IMR-90 (cell line): ENCODE measurements around the gene ROCK2. TPM values are rescaled to one million over a fixed set of nuclear protein-coding genes. Genes with fewer than 3 reads are reported as not detected.

Source experiments
- ATAC-seq: fragments of 200-7000 bp; cut with Tn5 transposase; 2 replicates; pipeline ENCODE4 v1.9.1; 2020; ENCODE audit warnings: low read depth, mild to moderate bottlenecking, moderate library complexity
- BruUV-seq: library from RNA; stranded (reverse); fragments of 400-500 nt; replicated peaks from 2 replicates; lab custom pipeline; 2021; lab: Mats Ljungman, UMichigan
- CTCF ChIA-PET: fragments of 300-600 bp; formaldehyde crosslinking; extraction: SDS; loops from one replicate; lab custom pipeline; 2021; ENCODE audit warnings: antibody characterized with exemption; lab: Yijun Ruan, JAX
- POLR2A ChIA-PET: fragments of 300-600 bp; sonication (Branson Sonifier 250); formaldehyde crosslinking; loops from one replicate; lab custom pipeline; 2022; ENCODE audit warnings: antibody characterized with exemption; ENCODE audit not compliant: unreplicated experiment; lab: Charles Lee
- DNase-seq: peaks from one replicate; pipeline ENCODE4 v3.0.0; 2013
- H2AFZ ChIP-seq: replicated peaks from 2 replicates; pipeline ENCODE3; 2013; ENCODE audit warnings: low read length, mild to moderate bottlenecking; ENCODE audit not compliant: poor library complexity
- H2AK5ac ChIP-seq: 2 replicates; pipeline ENCODE4 v1.6.1; 2013; ENCODE audit warnings: low read depth, low read length, inconsistent platforms
- H2AK9ac ChIP-seq: replicated peaks from 2 replicates; pipeline ENCODE3; 2013; ENCODE audit warnings: mild to moderate bottlenecking, low read depth, low read length, moderate library complexity; ENCODE audit not compliant: poor library complexity
- H2BK120ac ChIP-seq: 2 replicates; pipeline ENCODE4 v1.6.1; 2013; ENCODE audit warnings: low read depth, low read length, inconsistent platforms
- H2BK15ac ChIP-seq: 3 replicates; pipeline ENCODE4 v1.6.1; 2013; ENCODE audit warnings: low read depth, low read length, inconsistent platforms
- H2BK20ac ChIP-seq: 2 replicates; pipeline ENCODE4 v1.6.1; 2013; ENCODE audit warnings: low read depth, mild to moderate bottlenecking, inconsistent platforms, low read length, moderate library complexity
- H2BK5ac ChIP-seq: 2 replicates; pipeline ENCODE4 v1.6.1; 2013; ENCODE audit warnings: mild to moderate bottlenecking, low read depth, low read length, inconsistent platforms; ENCODE audit not compliant: poor library complexity, severe bottlenecking
- H3K14ac ChIP-seq: replicated peaks from 2 replicates; pipeline ENCODE4 v1.6.1; 2013; ENCODE audit warnings: low read depth, low read length, inconsistent platforms
- H3K18ac ChIP-seq: 2 replicates; pipeline ENCODE4 v1.6.1; 2013; ENCODE audit warnings: low read depth, low read length, control low read depth
- H3K23ac ChIP-seq: 2 replicates; pipeline ENCODE4 v1.6.1; 2013; ENCODE audit warnings: low read depth, low read length, inconsistent platforms
- H3K27ac ChIP-seq: 2 replicates; pipeline ENCODE4 v1.5.1; 2013; ENCODE audit warnings: mild to moderate bottlenecking, control low read depth, low read length; ENCODE audit not compliant: insufficient read depth
- H3K27me3 ChIP-seq: 2 replicates; pipeline ENCODE4 v1.6.1; 2013; ENCODE audit warnings: low read length; ENCODE audit not compliant: control insufficient read depth, insufficient read depth
- H3K36me3 ChIP-seq: 2 replicates; pipeline ENCODE4 v1.6.1; 2013; ENCODE audit warnings: low read length, mixed read lengths; ENCODE audit not compliant: control insufficient read depth, insufficient read depth
- H3K4ac ChIP-seq: 2 replicates; pipeline ENCODE4 v1.6.1; 2013; ENCODE audit warnings: low read depth, low read length, inconsistent platforms
- H3K4me1 ChIP-seq: 2 replicates; pipeline ENCODE4 v1.6.1; 2013; ENCODE audit warnings: low read length, mixed read lengths; ENCODE audit not compliant: control insufficient read depth, insufficient read depth
- H3K4me2 ChIP-seq: 2 replicates; pipeline ENCODE4 v1.6.1; 2013; ENCODE audit warnings: low read depth, mild to moderate bottlenecking, control low read depth, low read length, moderate library complexity
- H3K4me3 ChIP-seq: 2 replicates; pipeline ENCODE4 v1.5.1; 2013; ENCODE audit warnings: low read depth, mild to moderate bottlenecking, control low read depth, low read length, moderate library complexity; ENCODE audit not compliant: insufficient read depth
- H3K56ac ChIP-seq: 2 replicates; pipeline ENCODE4 v1.6.1; 2013; ENCODE audit warnings: low read length, inconsistent platforms; ENCODE audit not compliant: insufficient read depth; ENCODE audit errors: extremely low read depth
- H3K79me1 ChIP-seq, 2 experiments: 2 replicates each; pipeline ENCODE4 v1.6.1; 2013; ENCODE audit warnings: low read length in 2 of 2, inconsistent platforms in 1 of 2, low read depth in 1 of 2
- H3K9ac ChIP-seq: 2 replicates; pipeline ENCODE4 v1.6.1; 2013; ENCODE audit warnings: low read depth, low read length, control low read depth
- H3K9me1 ChIP-seq: 2 replicates; pipeline ENCODE4 v1.6.1; 2013; ENCODE audit warnings: low read length, inconsistent platforms; ENCODE audit not compliant: insufficient read depth
- H3K9me3 ChIP-seq: 2 replicates; pipeline ENCODE4 v1.6.1; 2013; ENCODE audit warnings: low read length; ENCODE audit not compliant: control insufficient read depth, insufficient read depth
- H4K20me1 ChIP-seq: 2 replicates; pipeline ENCODE4 v1.6.1; 2013; ENCODE audit warnings: low read length, inconsistent platforms; ENCODE audit not compliant: insufficient read depth
- H4K5ac ChIP-seq: 2 replicates; pipeline ENCODE4 v1.6.1; 2013; ENCODE audit warnings: mild to moderate bottlenecking, low read depth, low read length, control low read depth
- H4K8ac ChIP-seq, 2 experiments: 2 replicates each; pipeline ENCODE4 v1.6.1; 2013; ENCODE audit warnings: low read depth in 2 of 2, low read length in 2 of 2, control low read depth in 1 of 2, inconsistent platforms in 1 of 2
- H4K91ac ChIP-seq: 2 replicates; pipeline ENCODE4 v1.6.1; 2013; ENCODE audit warnings: low read depth, low read length, inconsistent platforms; ENCODE audit not compliant: insufficient read depth
- BHLHE40 ChIP-seq: fragments of 150-350 bp; IDR thresholded peaks from 2 replicates; pipeline ENCODE4 v1.6.1; 2016; ENCODE audit warnings: mild to moderate bottlenecking, low read depth, low read length
- CEBPB ChIP-seq: IDR thresholded peaks from 2 replicates; pipeline ENCODE4 v1.6.1; 2012; ENCODE audit warnings: low read depth, low read length, improper control_type of control experiment
- CTCF ChIP-seq: conservative IDR thresholded peaks from 2 replicates; pipeline ENCODE4 v1.5.1; 2012; ENCODE audit warnings: mild to moderate bottlenecking, low read depth, low read length, improper control_type of control experiment
- ELK1 ChIP-seq: fragments of 150-350 bp; IDR thresholded peaks from 2 replicates; pipeline ENCODE4 v1.6.1; 2016; ENCODE audit warnings: low read depth, mild to moderate bottlenecking, low read length, moderate library complexity, borderline replicate concordance
- FOS ChIP-seq: fragments of 150-350 bp; IDR thresholded peaks from 2 replicates; pipeline ENCODE4 v1.6.1; 2016; ENCODE audit warnings: low read depth, low read length
- MAFK ChIP-seq: IDR thresholded peaks from 2 replicates; pipeline ENCODE4 v1.6.1; 2012; ENCODE audit warnings: low read depth, low read length, improper control_type of control experiment
- NFE2L2 ChIP-seq: fragments of 150-350 bp; IDR thresholded peaks from 2 replicates; pipeline ENCODE4 v1.6.1; 2016; ENCODE audit warnings: low read depth, mild to moderate bottlenecking, low read length
- POLR2A ChIP-seq: IDR thresholded peaks from 2 replicates; pipeline ENCODE4 v1.6.1; 2012; ENCODE audit warnings: mild to moderate bottlenecking, low read depth, low read length
- RAD21 ChIP-seq: IDR thresholded peaks from 2 replicates; pipeline ENCODE4 v1.6.1; 2012; ENCODE audit warnings: low read length, improper control_type of control experiment
- RFX5 ChIP-seq: IDR thresholded peaks from 2 replicates; pipeline ENCODE4 v1.8.0; 2012; ENCODE audit warnings: low read depth, mild to moderate bottlenecking, low read length, moderate library complexity
- USF2 ChIP-seq: fragments of 150-350 bp; IDR thresholded peaks from 2 replicates; pipeline ENCODE4 v1.6.1; 2017; ENCODE audit warnings: mild to moderate bottlenecking, antibody characterized with exemption, low read length, low read depth
- WGBS, 2 experiments: methylation state at CpG; one replicate each; pipeline versions ENCODE4 v1.1.5 to v1.1.7; 2013; ENCODE audit warnings: missing lambda C conversion rate in 2 of 2; ENCODE audit not compliant: insufficient read length in 1 of 2; ENCODE audit errors: extremely low coverage in 2 of 2; 5-methylcytosine and 5-hydroxymethylcytosine counted together
- dilution Hi-C: fragments of 300-500 bp; cut with HindIII; formaldehyde crosslinking; loops from one replicate; pipeline ENCODE4 v1.14.3; 2018; ENCODE audit warnings: low sequenced_read_pairs; ENCODE audit not compliant: unreplicated experiment
- in situ Hi-C: fragments of 300-500 bp; cut with MboI; formaldehyde crosslinking; loops from 3 replicates; pipeline ENCODE4 v1.14.3; 2019; ENCODE audit warnings: low sequenced_read_pairs, inconsistent platforms, mixed read lengths
- intact Hi-C: fragments of 100-400 bp; cut with micrococcal nuclease; formaldehyde crosslinking; loops from 2 replicates; pipeline ENCODE4 v1.10.0; 2022
- polyA plus RNA-seq, 3 experiments: library from polyadenylated mRNA; depleted of rRNA; stranded (reverse); fragments of >200 nt; gene quantifications; 2 replicates each; pipeline ENCODE4 v1.2.3, GENCODE V29; 2012; ENCODE audit warnings: low replicate concordance in 1 of 3
- total RNA-seq: library from RNA; depleted of rRNA; stranded (reverse); fragments of >200 nt; gene quantifications from 2 replicates; pipeline ENCODE4 v1.2.3, GENCODE V29; 2012

The ROCK2 gene
- total and polyA plus RNA-seq, 2 of the 4 experiments (the other 2 are of a cell fraction), result 9.0 to 28.3 TPM

GRCh38 chr2:11359865-11360264, 15.4 kb upstream of the ROCK2 start:
- H3K36me3 ChIP-seq, result no peaks in the 10 kb centered on the region
- no peak overlapping the region for H3K4ac ChIP-seq
- H4K8ac ChIP-seq, result no peak overlapping the region
- no peaks in the 10 kb centered on the region for H3K9me3 ChIP-seq
- H3K4me1 ChIP-seq, result peaks cover 9% of the 10 kb centered on the region
- no peak overlapping the region for H2BK120ac ChIP-seq
- H3K27ac ChIP-seq, result no peak overlapping the region
- no peak overlapping the region for H3K4me3 ChIP-seq
- H2BK5ac ChIP-seq, result no peak overlapping the region
- 100% methylated on average over 1 of the region's 8 CpGs; no CpG with 5 or more reads in 1 of the 2 experiments for WGBS, 2 experiments
- H3K27me3 ChIP-seq, result no peaks in the 10 kb centered on the region
- H3K23ac ChIP-seq, result no peak overlapping the region
- in situ Hi-C loops, result no loop called here
- dilution Hi-C loops, result no loop called here
- H3K14ac ChIP-seq, result no peak overlapping the region
- no peak overlapping the region for H3K18ac ChIP-seq
- H4K20me1 ChIP-seq, result no peaks in the 10 kb centered on the region
- H2AFZ ChIP-seq, result no peak overlapping the region
- ATAC-seq (no peak), DNase-seq (no peak)
- H3K9me1 ChIP-seq, result no peaks in the 10 kb centered on the region; the same call in 1 of the 2 replicates
- H3K56ac ChIP-seq, result no peak overlapping the region
- H2BK15ac ChIP-seq, result no peak overlapping the region; the same call in 2 of the 3 replicates
- BruUV-seq, result no TSS peak
- ChIA-PET POLR2A (interaction anchor here (0.6 kb wide), 1 partner anchor 14 kb away, joined by 6 read pairs; no protein-coding TSS in a partner anchor), CTCF (no interaction called here)
- H3K79me1 ChIP-seq, result no peaks in the 10 kb centered on the region
- H2BK20ac ChIP-seq, result no peak overlapping the region
- intact Hi-C loops, result no loop called here
- no peak overlapping the region for H4K5ac ChIP-seq
- no peak overlapping the region for H3K9ac ChIP-seq
- H2AK9ac ChIP-seq, result no peak overlapping the region
- TF ChIP-seq ELK1 (no peak), CTCF (no peak), CEBPB (no peak), USF2 (no peak), RFX5 (no peak), NFE2L2 (no peak), RAD21 (no peak), BHLHE40 (no peak), POLR2A (no peak), FOS (no peak), MAFK (no peak)
- H4K91ac ChIP-seq, result no peak overlapping the region
- H2AK5ac ChIP-seq, result no peak overlapping the region
- no peak overlapping the region for H3K4me2 ChIP-seq
